Measurements from ENCODE around the gene RANBP10. TPM values are rescaled to one million over a fixed set of nuclear protein-coding genes. Genes with fewer than 3 reads are reported as not detected.

RANBP10 gene
- total RNA-seq, 1 experiment from 2014 or later, result 15.6 TPM

- H2BK12ac ChIP-seq (ENCODE audit: insufficient read length, low read depth, low read length), result no peak overlapping the region
- no peak overlapping the region for H3K4ac ChIP-seq (ENCODE audit: low read depth, low read length)
- no peak overlapping the region for H4K91ac ChIP-seq (ENCODE audit: insufficient read length, low read depth, low read length)
- no peak overlapping the region for H4K5ac ChIP-seq (ENCODE audit: insufficient read length, low read depth, low read length)
- no peak overlapping the region for H3K4me2 ChIP-seq (ENCODE audit: insufficient read depth, insufficient read length, low read length)
- H2AK5ac ChIP-seq (ENCODE audit: insufficient read length, low read length), result no peak overlapping the region
- H3T11ph ChIP-seq (ENCODE audit: low read length), result no peak overlapping the region
- H2BK120ac ChIP-seq (ENCODE audit: low read depth, low read length, poor library complexity, severe bottlenecking), result no peak overlapping the region
- H3K14ac ChIP-seq (ENCODE audit: insufficient read depth, low read length), result no peak overlapping the region
- H3K27me3 ChIP-seq (ENCODE audit: insufficient read depth, low read length), result no peaks in the 10 kb centered on the region
- no peak for TF ChIP-seq CTCF (conservative IDR thresholded peaks at IDR 0.05)
- no peak for DNase-seq
- no peak overlapping the region for H2BK20ac ChIP-seq (ENCODE audit: low read depth, low read length, poor library complexity, severe bottlenecking)
- H4K20me1 ChIP-seq (ENCODE audit: control insufficient read depth, insufficient read depth, insufficient read length), result no peaks in the 10 kb centered on the region
- H3K23ac ChIP-seq (ENCODE audit: insufficient read length, low read depth, low read length), result no peak overlapping the region
- no peaks in the 10 kb centered on the region for H3K9me3 ChIP-seq (ENCODE audit: control insufficient read depth, low read depth, low read length)
- Mint-ChIP-seq H3K36me3 (ENCODE audit: insufficient read depth in 1 of 3, low read depth in 3 of 3) (peaks cover 0 to 9% (median 3%) of the 10 kb centered on the region in 3 experiments; a peak in 4 of 7 replicates), H3K27ac (peak overlapping the region in 2 of 3 experiments; percentile 4 to 60; a peak in 1 of 7 replicates), H3K4me3 (no peak overlapping the region), H3K9me3 (no peaks in the 10 kb centered on the region), H3K4me1 (0 out of 4 replicates have a peak, but pooled peaks cover 0 to 3% of the 10 kb centered on the region in 2 experiments), H3K27me3 (ENCODE audit: low read depth) (no peaks in the 10 kb centered on the region)
- H2BK5ac ChIP-seq (ENCODE audit: insufficient read length, low read length), result no peak overlapping the region
- no peak overlapping the region for H3K27ac ChIP-seq (ENCODE audit: insufficient read length, low read depth, low read length)
- no peak overlapping the region for H3K56ac ChIP-seq (ENCODE audit: insufficient read length, low read depth, low read length)
- no CpG with 5 or more reads among the region's 4 CpGs for WGBS (ENCODE audit: extremely low coverage, insufficient read length, low lambda C conversion rate)
- H3K18ac ChIP-seq (ENCODE audit: insufficient read length, low read depth, low read length), result no peak overlapping the region
- H3K79me1 ChIP-seq (ENCODE audit: insufficient read depth, low read depth, low read length, poor library complexity, severe bottlenecking), result no peaks in the 10 kb centered on the region
- H4K8ac ChIP-seq (replicated peaks; ENCODE audit: insufficient read length, low read depth, low read length), result no peak overlapping the region
- no peak overlapping the region for H3K9ac ChIP-seq (ENCODE audit: extremely low read depth, insufficient read length, low read length)
- H3K23me2 ChIP-seq (ENCODE audit: insufficient read length, low read depth, low read length, poor library complexity, severe bottlenecking), result no peaks in the 10 kb centered on the region
- no peak overlapping the region for H2BK15ac ChIP-seq (ENCODE audit: low read depth, low read length)
- no peaks in the 10 kb centered on the region for H3K4me1 ChIP-seq (ENCODE audit: insufficient read depth, low read length)
- no peaks in the 10 kb centered on the region for H3K79me2 ChIP-seq (ENCODE audit: insufficient read depth, low read length)
- no peak overlapping the region for H2AFZ ChIP-seq (ENCODE audit: low read length)
These were observed 40.1 kb downstream of the RANBP10 start for GRCh38 chr16:67766291-67766690.
